Thyroid gland (tissue), 4 donors: ENCODE data around the gene LAMA2.

ENCODE experiments used
- POLR2A ChIP-seq, 2 donors: fragments of 450-650 bp; IDR thresholded peaks; one replicate each; pipeline ENCODE4 v1.6.1; 2017; ENCODE audit warnings: antibody characterized with exemption in 2 of 2, mild to moderate bottlenecking in 2 of 2, moderate library complexity in 1 of 2
- TF ChIP-seq, protein P1 (sequence below), 6 experiments: fragments of 200-600 bp in 3 of 6; fragments of 450-650 bp in 3 of 6; sonication (generic) in 3 of 6; IDR thresholded peaks; one replicate each; pipeline ENCODE4 v1.5.1; 2016 to 2019; ENCODE audit warnings: antibody characterized with exemption in 6 of 6, mild to moderate bottlenecking in 2 of 6, inconsistent platforms in 1 of 6, moderate library complexity in 1 of 6

DNA sequence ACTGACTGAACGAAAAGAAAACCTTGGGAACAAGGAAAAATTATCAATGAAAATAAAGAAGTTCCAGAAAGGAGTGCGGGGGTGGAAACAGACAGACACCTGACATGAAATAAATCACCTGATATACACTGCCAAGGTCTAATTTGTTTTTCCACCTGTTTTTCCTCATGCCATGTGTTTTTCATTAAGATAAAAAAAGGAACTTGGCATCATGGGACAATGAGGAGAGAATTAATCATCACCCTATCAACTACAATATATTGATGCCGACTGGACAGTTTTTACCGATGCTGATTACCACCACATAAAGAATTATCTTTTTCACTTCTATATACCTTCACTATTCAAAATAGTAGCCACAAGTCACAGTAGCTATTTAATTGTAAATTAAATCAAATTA is 593.9 kb downstream of the LAMA2 start:
- no peak for TF ChIP-seq POLR2A (IDR thresholded peaks at IDR 0.05)
- TF ChIP-seq, protein P1, sequence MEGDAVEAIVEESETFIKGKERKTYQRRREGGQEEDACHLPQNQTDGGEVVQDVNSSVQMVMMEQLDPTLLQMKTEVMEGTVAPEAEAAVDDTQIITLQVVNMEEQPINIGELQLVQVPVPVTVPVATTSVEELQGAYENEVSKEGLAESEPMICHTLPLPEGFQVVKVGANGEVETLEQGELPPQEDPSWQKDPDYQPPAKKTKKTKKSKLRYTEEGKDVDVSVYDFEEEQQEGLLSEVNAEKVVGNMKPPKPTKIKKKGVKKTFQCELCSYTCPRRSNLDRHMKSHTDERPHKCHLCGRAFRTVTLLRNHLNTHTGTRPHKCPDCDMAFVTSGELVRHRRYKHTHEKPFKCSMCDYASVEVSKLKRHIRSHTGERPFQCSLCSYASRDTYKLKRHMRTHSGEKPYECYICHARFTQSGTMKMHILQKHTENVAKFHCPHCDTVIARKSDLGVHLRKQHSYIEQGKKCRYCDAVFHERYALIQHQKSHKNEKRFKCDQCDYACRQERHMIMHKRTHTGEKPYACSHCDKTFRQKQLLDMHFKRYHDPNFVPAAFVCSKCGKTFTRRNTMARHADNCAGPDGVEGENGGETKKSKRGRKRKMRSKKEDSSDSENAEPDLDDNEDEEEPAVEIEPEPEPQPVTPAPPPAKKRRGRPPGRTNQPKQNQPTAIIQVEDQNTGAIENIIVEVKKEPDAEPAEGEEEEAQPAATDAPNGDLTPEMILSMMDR (IDR thresholded peaks at IDR 0.05): no peak
